GM10266 (cell line): ENCODE results near the gene STARD13.

Experiments
- DNase-seq: peaks from one replicate; pipeline ENCODE4 v3.0.0; 2012; ENCODE audit errors: extremely low spot score
- CTCF ChIP-seq: IDR thresholded peaks from 2 replicates; pipeline ENCODE4 v1.5.1; 2012; ENCODE audit warnings: mild to moderate bottlenecking, low read depth; ENCODE audit not compliant: control insufficient read depth, insufficient read depth; ENCODE audit errors: missing control alignments

The STARD13 gene

GRCh38 chr13:33076001-33076992 lies 209.3 kb downstream of the STARD13 start:
- no peak for DNase-seq
- no peak for TF ChIP-seq CTCF

- DNase-seq = no peak
These were observed 212.2 kb downstream of the STARD13 start for GRCh38 chr13:33073338-33073737.

GRCh38 chr13:33072759-33073158 lies 212.8 kb downstream of the STARD13 start:
- TF ChIP-seq CTCF = no peak
- no peak for DNase-seq

More at GRCh38 chr13:33073338-33073737, 212.2 kb downstream of the STARD13 start:
- no peak for TF ChIP-seq CTCF

- no peak for DNase-seq
- TF ChIP-seq CTCF = no peak
These were observed 213.3 kb downstream of the STARD13 start for GRCh38 chr13:33072282-33072681.

GRCh38 chr13:33070713-33071112 lies 214.8 kb downstream of the STARD13 start:
- no peak for DNase-seq
- no peak for TF ChIP-seq CTCF

- TF ChIP-seq CTCF = no peak
- no peak for DNase-seq
These were observed 216.2 kb downstream of the STARD13 start for GRCh38 chr13:33069365-33069764.

- DNase-seq = no peak
- TF ChIP-seq CTCF = no peak
These were observed 219.2 kb downstream of the STARD13 start for GRCh38 chr13:33066329-33066728.
